IMR-90 (cell line): Measurements from ENCODE around the gene FAM168B. TPM values are rescaled to one million over a fixed set of nuclear protein-coding genes. Genes with fewer than 3 reads are reported as not detected.

Experiments
- ATAC-seq: fragments of 200-7000 bp; cut with Tn5 transposase; 2 replicates; pipeline ENCODE4 v1.9.1; 2020; ENCODE audit warnings: low read depth, mild to moderate bottlenecking, moderate library complexity
- BruUV-seq: library from RNA; stranded (reverse); fragments of 400-500 nt; replicated peaks from 2 replicates; lab custom pipeline; 2021; lab: Mats Ljungman, UMichigan
- CTCF ChIA-PET: fragments of 300-600 bp; formaldehyde crosslinking; extraction: SDS; loops from one replicate; lab custom pipeline; 2021; ENCODE audit warnings: antibody characterized with exemption; lab: Yijun Ruan, JAX
- POLR2A ChIA-PET: fragments of 300-600 bp; sonication (Branson Sonifier 250); formaldehyde crosslinking; loops from one replicate; lab custom pipeline; 2022; ENCODE audit warnings: antibody characterized with exemption; ENCODE audit not compliant: unreplicated experiment; lab: Charles Lee
- DNase-seq: peaks from one replicate; pipeline ENCODE4 v3.0.0; 2013
- H2AFZ ChIP-seq: replicated peaks from 2 replicates; pipeline ENCODE3; 2013; ENCODE audit warnings: low read length, mild to moderate bottlenecking; ENCODE audit not compliant: poor library complexity
- H2AK5ac ChIP-seq: 2 replicates; pipeline ENCODE4 v1.6.1; 2013; ENCODE audit warnings: low read depth, low read length, inconsistent platforms
- H2AK9ac ChIP-seq: replicated peaks from 2 replicates; pipeline ENCODE3; 2013; ENCODE audit warnings: mild to moderate bottlenecking, low read depth, low read length, moderate library complexity; ENCODE audit not compliant: poor library complexity
- H2BK120ac ChIP-seq: 2 replicates; pipeline ENCODE4 v1.6.1; 2013; ENCODE audit warnings: low read depth, low read length, inconsistent platforms
- H2BK15ac ChIP-seq: 3 replicates; pipeline ENCODE4 v1.6.1; 2013; ENCODE audit warnings: low read depth, low read length, inconsistent platforms
- H2BK20ac ChIP-seq: 2 replicates; pipeline ENCODE4 v1.6.1; 2013; ENCODE audit warnings: low read depth, mild to moderate bottlenecking, inconsistent platforms, low read length, moderate library complexity
- H2BK5ac ChIP-seq: 2 replicates; pipeline ENCODE4 v1.6.1; 2013; ENCODE audit warnings: mild to moderate bottlenecking, low read depth, low read length, inconsistent platforms; ENCODE audit not compliant: poor library complexity, severe bottlenecking
- H3K14ac ChIP-seq: replicated peaks from 2 replicates; pipeline ENCODE4 v1.6.1; 2013; ENCODE audit warnings: low read depth, low read length, inconsistent platforms
- H3K18ac ChIP-seq: 2 replicates; pipeline ENCODE4 v1.6.1; 2013; ENCODE audit warnings: low read depth, low read length, control low read depth
- H3K23ac ChIP-seq: 2 replicates; pipeline ENCODE4 v1.6.1; 2013; ENCODE audit warnings: low read depth, low read length, inconsistent platforms
- H3K27ac ChIP-seq: 2 replicates; pipeline ENCODE4 v1.5.1; 2013; ENCODE audit warnings: mild to moderate bottlenecking, control low read depth, low read length; ENCODE audit not compliant: insufficient read depth
- H3K27me3 ChIP-seq: 2 replicates; pipeline ENCODE4 v1.6.1; 2013; ENCODE audit warnings: low read length; ENCODE audit not compliant: control insufficient read depth, insufficient read depth
- H3K36me3 ChIP-seq: 2 replicates; pipeline ENCODE4 v1.6.1; 2013; ENCODE audit warnings: low read length, mixed read lengths; ENCODE audit not compliant: control insufficient read depth, insufficient read depth
- H3K4ac ChIP-seq: 2 replicates; pipeline ENCODE4 v1.6.1; 2013; ENCODE audit warnings: low read depth, low read length, inconsistent platforms
- H3K4me1 ChIP-seq: 2 replicates; pipeline ENCODE4 v1.6.1; 2013; ENCODE audit warnings: low read length, mixed read lengths; ENCODE audit not compliant: control insufficient read depth, insufficient read depth
- H3K4me2 ChIP-seq: 2 replicates; pipeline ENCODE4 v1.6.1; 2013; ENCODE audit warnings: low read depth, mild to moderate bottlenecking, control low read depth, low read length, moderate library complexity
- H3K4me3 ChIP-seq: 2 replicates; pipeline ENCODE4 v1.5.1; 2013; ENCODE audit warnings: low read depth, mild to moderate bottlenecking, control low read depth, low read length, moderate library complexity; ENCODE audit not compliant: insufficient read depth
- H3K56ac ChIP-seq: 2 replicates; pipeline ENCODE4 v1.6.1; 2013; ENCODE audit warnings: low read length, inconsistent platforms; ENCODE audit not compliant: insufficient read depth; ENCODE audit errors: extremely low read depth
- H3K79me1 ChIP-seq, 2 experiments: 2 replicates each; pipeline ENCODE4 v1.6.1; 2013; ENCODE audit warnings: low read length in 2 of 2, inconsistent platforms in 1 of 2, low read depth in 1 of 2
- H3K9ac ChIP-seq: 2 replicates; pipeline ENCODE4 v1.6.1; 2013; ENCODE audit warnings: low read depth, low read length, control low read depth
- H3K9me1 ChIP-seq: 2 replicates; pipeline ENCODE4 v1.6.1; 2013; ENCODE audit warnings: low read length, inconsistent platforms; ENCODE audit not compliant: insufficient read depth
- H3K9me3 ChIP-seq: 2 replicates; pipeline ENCODE4 v1.6.1; 2013; ENCODE audit warnings: low read length; ENCODE audit not compliant: control insufficient read depth, insufficient read depth
- H4K20me1 ChIP-seq: 2 replicates; pipeline ENCODE4 v1.6.1; 2013; ENCODE audit warnings: low read length, inconsistent platforms; ENCODE audit not compliant: insufficient read depth
- H4K5ac ChIP-seq: 2 replicates; pipeline ENCODE4 v1.6.1; 2013; ENCODE audit warnings: mild to moderate bottlenecking, low read depth, low read length, control low read depth
- H4K8ac ChIP-seq, 2 experiments: 2 replicates each; pipeline ENCODE4 v1.6.1; 2013; ENCODE audit warnings: low read depth in 2 of 2, low read length in 2 of 2, control low read depth in 1 of 2, inconsistent platforms in 1 of 2
- H4K91ac ChIP-seq: 2 replicates; pipeline ENCODE4 v1.6.1; 2013; ENCODE audit warnings: low read depth, low read length, inconsistent platforms; ENCODE audit not compliant: insufficient read depth
- BHLHE40 ChIP-seq: fragments of 150-350 bp; IDR thresholded peaks from 2 replicates; pipeline ENCODE4 v1.6.1; 2016; ENCODE audit warnings: mild to moderate bottlenecking, low read depth, low read length
- FOS ChIP-seq: fragments of 150-350 bp; IDR thresholded peaks from 2 replicates; pipeline ENCODE4 v1.6.1; 2016; ENCODE audit warnings: low read depth, low read length
- MAFK ChIP-seq: IDR thresholded peaks from 2 replicates; pipeline ENCODE4 v1.6.1; 2012; ENCODE audit warnings: low read depth, low read length, improper control_type of control experiment
- MAZ ChIP-seq: IDR thresholded peaks from 2 replicates; pipeline ENCODE4 v1.6.1; 2012; ENCODE audit warnings: low read depth, mild to moderate bottlenecking, low read length, improper control_type of control experiment, moderate library complexity, borderline replicate concordance
- MXI1 ChIP-seq: IDR thresholded peaks from 2 replicates; pipeline ENCODE4 v1.6.1; 2012; ENCODE audit warnings: low read depth, mild to moderate bottlenecking, low read length, moderate library complexity, borderline replicate concordance
- POLR2A ChIP-seq: IDR thresholded peaks from 2 replicates; pipeline ENCODE4 v1.6.1; 2012; ENCODE audit warnings: mild to moderate bottlenecking, low read depth, low read length
- RAD21 ChIP-seq: IDR thresholded peaks from 2 replicates; pipeline ENCODE4 v1.6.1; 2012; ENCODE audit warnings: low read length, improper control_type of control experiment
- RCOR1 ChIP-seq: IDR thresholded peaks from 2 replicates; pipeline ENCODE4 v1.6.1; 2012; ENCODE audit warnings: mild to moderate bottlenecking, low read length, improper control_type of control experiment; ENCODE audit not compliant: insufficient replicate concordance
- WGBS, 2 experiments: methylation state at CpG; one replicate each; pipeline versions ENCODE4 v1.1.5 to v1.1.7; 2013; ENCODE audit warnings: missing lambda C conversion rate in 2 of 2; ENCODE audit not compliant: insufficient read length in 1 of 2; ENCODE audit errors: extremely low coverage in 2 of 2; 5-methylcytosine and 5-hydroxymethylcytosine counted together
- dilution Hi-C: fragments of 300-500 bp; cut with HindIII; formaldehyde crosslinking; loops from one replicate; pipeline ENCODE4 v1.14.3; 2018; ENCODE audit warnings: low sequenced_read_pairs; ENCODE audit not compliant: unreplicated experiment
- in situ Hi-C: fragments of 300-500 bp; cut with MboI; formaldehyde crosslinking; loops from 3 replicates; pipeline ENCODE4 v1.14.3; 2019; ENCODE audit warnings: low sequenced_read_pairs, inconsistent platforms, mixed read lengths
- intact Hi-C: fragments of 100-400 bp; cut with micrococcal nuclease; formaldehyde crosslinking; loops from 2 replicates; pipeline ENCODE4 v1.10.0; 2022
- polyA plus RNA-seq, 3 experiments: library from polyadenylated mRNA; depleted of rRNA; stranded (reverse); fragments of >200 nt; gene quantifications; 2 replicates each; pipeline ENCODE4 v1.2.3, GENCODE V29; 2012; ENCODE audit warnings: low replicate concordance in 1 of 3
- total RNA-seq: library from RNA; depleted of rRNA; stranded (reverse); fragments of >200 nt; gene quantifications from 2 replicates; pipeline ENCODE4 v1.2.3, GENCODE V29; 2012
- TF ChIP-seq, protein P1 (sequence below): conservative IDR thresholded peaks from 2 replicates; pipeline ENCODE4 v1.5.1; 2012; ENCODE audit warnings: mild to moderate bottlenecking, low read depth, low read length, improper control_type of control experiment

Gene FAM168B
- total and polyA plus RNA-seq, 2 of the 4 experiments (the other 2 are of a cell fraction), result 76.4 to 106 TPM

DNA sequence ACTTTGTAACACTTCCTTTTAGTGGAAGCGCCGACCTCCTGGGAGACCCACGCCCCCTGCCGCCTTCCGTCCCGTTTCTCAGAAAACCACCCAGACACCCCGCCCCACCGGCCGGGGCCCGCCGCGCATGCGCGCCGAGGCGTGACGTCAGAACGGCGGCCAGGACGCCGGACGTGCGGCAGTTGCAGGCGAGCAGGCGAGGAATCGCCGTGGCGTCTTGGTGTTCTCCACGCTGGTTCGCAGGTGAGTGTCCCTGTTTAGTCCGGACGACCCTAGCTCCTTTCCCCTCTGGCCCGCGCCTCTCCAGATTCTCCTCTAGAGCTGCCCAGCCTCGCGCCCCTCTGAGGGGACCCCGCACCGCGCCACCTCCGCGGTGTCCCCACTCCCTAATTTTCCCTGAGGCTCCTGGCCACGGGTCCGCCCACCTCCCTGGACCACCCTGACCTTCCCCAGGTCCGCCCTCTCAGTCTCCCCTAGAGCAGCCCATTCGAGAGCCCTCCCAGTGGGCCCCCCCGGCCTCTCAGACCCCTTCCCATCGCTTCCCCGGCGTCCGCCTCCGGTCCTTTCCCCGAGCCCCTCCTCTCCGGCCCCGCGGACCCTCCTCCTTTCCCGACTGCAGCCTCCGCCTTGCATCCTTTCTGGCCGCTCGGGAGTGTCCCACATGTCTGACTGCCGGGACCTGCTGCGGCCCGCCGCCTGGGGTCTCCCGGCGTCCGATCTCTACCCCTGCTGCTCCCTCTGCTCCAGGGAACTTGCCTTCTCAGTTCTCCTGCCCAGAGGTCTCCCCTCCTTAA is 12.1 kb upstream of the FAM168B start, which contains the start of gene PLEKHB2:
TSS of gene PLEKHB2 (plus strand) at position 181 of the 794 bp plus-strand sequence. CDS start 15,606 bp downstream, outside the sequence.
- H3K23ac ChIP-seq, result peak within 1 kb of the TSS; percentile 79
- TSS peak; percentile 41 for BruUV-seq
- H4K20me1 ChIP-seq, result peaks cover 27% of the 10 kb centered on the region
- peaks cover 4% of the 10 kb centered on the region; the same call in 1 of the 2 replicates for H3K9me1 ChIP-seq
- H2BK120ac ChIP-seq, result peak within 1 kb of the TSS; percentile 28; the same call in 1 of the 2 replicates
- peaks cover 15 to 29% of the 10 kb centered on the region in 2 experiments; a peak in 3 of 4 replicates for H3K79me1 ChIP-seq
- no peaks in the 10 kb centered on the region for H3K36me3 ChIP-seq
- H4K91ac ChIP-seq, result peak within 1 kb of the TSS; percentile 53
- H3K9ac ChIP-seq, result peak within 1 kb of the TSS; percentile 79
- H3K4me1 ChIP-seq, result peaks cover 5% of the 10 kb centered on the region
- intact Hi-C loops (no loop called here), in situ Hi-C loops (loop anchor here (25.0 kb wide), 2 partner anchors 407 to 743 kb away; partner anchors contain the start of gene PTPN18), dilution Hi-C loops (no loop called here)
- ATAC-seq (peak; percentile 83), DNase-seq (peak; percentile 86)
- peak within 1 kb of the TSS; percentile 88 for H3K4ac ChIP-seq
- TF ChIP-seq FOS, result no peak
- no peak for TF ChIP-seq MAFK
- no peak for TF ChIP-seq RCOR1
- peak; percentile 77; the same call in 1 of the 2 replicates for TF ChIP-seq MXI1
- TF ChIP-seq, protein P1, sequence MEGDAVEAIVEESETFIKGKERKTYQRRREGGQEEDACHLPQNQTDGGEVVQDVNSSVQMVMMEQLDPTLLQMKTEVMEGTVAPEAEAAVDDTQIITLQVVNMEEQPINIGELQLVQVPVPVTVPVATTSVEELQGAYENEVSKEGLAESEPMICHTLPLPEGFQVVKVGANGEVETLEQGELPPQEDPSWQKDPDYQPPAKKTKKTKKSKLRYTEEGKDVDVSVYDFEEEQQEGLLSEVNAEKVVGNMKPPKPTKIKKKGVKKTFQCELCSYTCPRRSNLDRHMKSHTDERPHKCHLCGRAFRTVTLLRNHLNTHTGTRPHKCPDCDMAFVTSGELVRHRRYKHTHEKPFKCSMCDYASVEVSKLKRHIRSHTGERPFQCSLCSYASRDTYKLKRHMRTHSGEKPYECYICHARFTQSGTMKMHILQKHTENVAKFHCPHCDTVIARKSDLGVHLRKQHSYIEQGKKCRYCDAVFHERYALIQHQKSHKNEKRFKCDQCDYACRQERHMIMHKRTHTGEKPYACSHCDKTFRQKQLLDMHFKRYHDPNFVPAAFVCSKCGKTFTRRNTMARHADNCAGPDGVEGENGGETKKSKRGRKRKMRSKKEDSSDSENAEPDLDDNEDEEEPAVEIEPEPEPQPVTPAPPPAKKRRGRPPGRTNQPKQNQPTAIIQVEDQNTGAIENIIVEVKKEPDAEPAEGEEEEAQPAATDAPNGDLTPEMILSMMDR, result peak; percentile 29; the same call in 1 of the 2 replicates
- TF ChIP-seq MAZ, result peak; percentile 61; the same call in 1 of the 2 replicates
- no peak for TF ChIP-seq RAD21
- peak; percentile 95 for TF ChIP-seq POLR2A
- TF ChIP-seq BHLHE40, result no peak; the same call in 1 of the 2 replicates
- no peak within 1 kb of the TSS for H2BK15ac ChIP-seq
- peak within 1 kb of the TSS; percentile 91 to 94 for H4K8ac ChIP-seq
- peak within 1 kb of the TSS; percentile 95 for H3K4me2 ChIP-seq
- H3K4me3 ChIP-seq, result peak within 1 kb of the TSS; percentile 68
- H2BK20ac ChIP-seq, result peak within 1 kb of the TSS; percentile 44; the same call in 1 of the 2 replicates
- WGBS, 2 experiments, result 1% methylated on average over 15 of the region's 66 CpGs; no CpG with 5 or more reads in 1 of the 2 experiments
- H4K5ac ChIP-seq, result peak within 1 kb of the TSS; percentile 87
- H3K27me3 ChIP-seq, result no peaks in the 10 kb centered on the region
- ChIA-PET POLR2A (no interaction called here), CTCF (interaction anchor here (0.6 kb wide), 1 partner anchor 25 kb away, joined by 4 read pairs; no protein-coding TSS in a partner anchor)
- H3K56ac ChIP-seq, result peak within 1 kb of the TSS; percentile 54; the same call in 1 of the 2 replicates
- H2BK5ac ChIP-seq, result peak within 1 kb of the TSS; percentile 49
- H2AK9ac ChIP-seq, result peak within 1 kb of the TSS; percentile 96
- H2AK5ac ChIP-seq, result peak within 1 kb of the TSS; percentile 53; the same call in 1 of the 2 replicates
- H3K27ac ChIP-seq, result peak within 1 kb of the TSS; percentile 48
- peak within 1 kb of the TSS; percentile 71; the same call in 1 of the 2 replicates for H3K14ac ChIP-seq
- peak within 1 kb of the TSS; percentile 69; the same call in 1 of the 2 replicates for H3K18ac ChIP-seq
- peak within 1 kb of the TSS; percentile 96 for H2AFZ ChIP-seq
- H3K9me3 ChIP-seq, result no peaks in the 10 kb centered on the region
